ENCODE results near the gene ELK1.
"Not testable (repeated sequence)": the region's sequence is repeated elsewhere in the genome, so short reads cannot be mapped to it uniquely, and the experiment has no call there.

ELK1 gene

DNA sequence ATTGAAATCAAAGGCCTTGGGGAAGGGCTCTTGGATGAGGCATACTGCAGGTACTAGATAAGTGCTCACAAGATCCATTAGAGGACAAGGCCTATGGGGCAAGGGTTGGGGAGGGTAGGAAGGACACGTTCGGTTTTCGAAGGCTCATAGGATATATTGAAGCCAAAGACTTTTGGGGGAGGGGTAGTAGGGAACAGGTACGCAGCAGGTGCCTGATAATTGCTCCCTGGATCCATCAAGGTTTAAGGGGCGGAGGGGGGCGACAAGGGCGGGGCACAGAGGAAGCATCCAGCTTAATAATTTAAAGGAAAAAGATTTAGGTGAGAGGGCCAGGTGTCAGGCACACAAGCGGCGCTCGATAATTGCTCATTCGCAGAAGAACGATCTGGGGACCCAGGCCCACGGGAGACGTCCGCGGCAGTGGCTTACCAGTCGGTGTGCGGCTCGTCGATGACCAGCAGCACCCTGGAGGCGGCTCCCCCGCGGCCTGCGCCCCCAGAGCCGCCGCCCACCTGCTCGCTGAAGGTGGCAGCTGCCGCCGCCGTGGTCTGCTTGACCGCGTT lies 31.4 kb downstream of the ELK1 start:
- H3K4me1 ChIP-seq, result peaks cover 9% of the 10 kb centered on the region
- no peak overlapping the region for H3K4me2 ChIP-seq
- no peak for TF ChIP-seq Cebpa-rat (IDR thresholded peaks at IDR 0.05)
- no peaks in the 10 kb centered on the region; the same call in 1 of the 2 replicates for H4K20me1 ChIP-seq
- no peak overlapping the region for H3K27ac ChIP-seq
- H3K9me3 ChIP-seq, result no peaks in the 10 kb centered on the region
- H3K9ac ChIP-seq, result no peak overlapping the region
- peaks cover 41% of the 10 kb centered on the region for H3K27me3 ChIP-seq
- no peak overlapping the region for H3K4me3 ChIP-seq
- H3K36me3 ChIP-seq, result no peaks in the 10 kb centered on the region

DNA sequence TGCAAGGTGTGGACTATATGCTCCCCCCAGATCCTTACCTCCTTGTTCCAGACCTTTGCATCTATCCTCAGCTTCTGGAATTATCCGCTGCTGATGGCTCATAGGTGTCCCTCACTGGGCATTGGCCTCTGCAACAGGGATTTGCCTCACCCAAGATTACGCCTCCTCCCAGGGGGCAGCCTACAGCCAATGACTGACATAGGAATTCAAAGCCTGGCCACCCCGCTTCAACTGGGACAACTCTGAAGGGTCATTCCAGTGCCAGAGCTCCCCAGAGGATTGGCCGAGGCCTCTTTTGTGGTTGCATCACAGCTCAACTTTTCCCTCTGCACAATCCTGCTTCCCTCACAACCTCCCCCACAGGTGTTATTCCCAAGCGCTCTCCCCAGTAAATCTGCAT lies 35.7 kb downstream of the ELK1 start:
- no peaks in the 10 kb centered on the region for H3K36me3 ChIP-seq
- H3K9ac ChIP-seq, result no peak overlapping the region
- H3K4me1 ChIP-seq, result no peaks in the 10 kb centered on the region
- H3K4me2 ChIP-seq, result no peak overlapping the region
- TF ChIP-seq Cebpa-rat (IDR thresholded peaks at IDR 0.05), result no peak
- H3K27me3 ChIP-seq, result peaks cover 50% of the 10 kb centered on the region
- H3K27ac ChIP-seq, result no peak overlapping the region
- no peak overlapping the region for H3K4me3 ChIP-seq
- H4K20me1 ChIP-seq, result no peaks in the 10 kb centered on the region
- H3K9me3 ChIP-seq, result peaks cover 7% of the 10 kb centered on the region; the same call in 1 of the 2 replicates

DNA sequence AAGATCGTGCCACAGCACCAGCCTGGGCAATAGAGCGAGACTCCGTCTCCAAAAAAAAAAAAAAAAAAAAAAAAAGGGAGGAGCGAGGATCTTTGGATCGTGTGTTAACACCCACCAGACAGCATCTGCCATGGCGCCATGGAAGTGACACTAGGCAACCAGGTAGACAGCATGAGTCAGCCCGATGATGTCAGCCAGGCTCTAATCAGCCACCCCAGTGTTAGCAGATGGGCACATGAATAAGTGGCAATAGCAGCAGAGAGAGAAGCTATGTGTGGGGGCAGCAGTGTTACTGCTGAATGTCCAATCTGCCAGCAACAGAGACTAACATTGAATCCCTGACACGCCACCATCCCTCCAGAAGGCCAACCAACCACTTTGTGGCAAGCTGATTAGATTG lies 37.3 kb downstream of the ELK1 start:
- H3K27ac ChIP-seq, result no peak overlapping the region
- no peaks in the 10 kb centered on the region for H4K20me1 ChIP-seq
- peaks cover 5% of the 10 kb centered on the region; the same call in 1 of the 2 replicates for H3K4me1 ChIP-seq

DNA sequence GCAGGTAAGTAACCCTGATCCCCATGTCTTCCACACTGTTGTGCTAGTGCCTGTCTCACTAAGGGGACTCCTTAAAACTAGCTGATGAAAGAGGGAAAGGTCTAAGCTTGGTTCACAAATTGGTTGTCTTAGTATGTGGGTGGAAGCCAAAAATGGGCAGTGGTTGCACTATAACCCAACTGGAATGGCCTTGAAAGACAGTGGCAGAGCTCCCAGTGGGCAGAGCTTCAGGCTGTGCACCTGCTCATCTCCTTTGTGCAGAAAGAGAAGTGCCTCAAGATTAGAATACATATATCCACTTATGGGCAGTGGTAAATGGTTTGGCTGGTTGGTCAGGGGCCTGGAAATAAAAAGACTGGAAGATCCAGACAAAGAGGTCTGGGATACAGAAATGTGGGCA lies 37.9 kb downstream of the ELK1 start:
- Histone ChIP-seq H3K9me3 (peaks cover 12% of the 10 kb centered on the region; the same call in 1 of the 2 replicates), H3K36me3 (no peaks in the 10 kb centered on the region), H3K4me1 (peaks cover 11% of the 10 kb centered on the region; the same call in 1 of the 2 replicates), H3K4me3 (no peak overlapping the region), H4K20me1 (no peaks in the 10 kb centered on the region), H3K27ac (no peak overlapping the region), H3K4me2 (no peak overlapping the region), H3K9ac (no peak overlapping the region), H3K27me3 (peaks cover 42% of the 10 kb centered on the region)
- no peak for TF ChIP-seq Cebpa-rat (IDR thresholded peaks at IDR 0.05)

More for the DNA sequence above, 37.3 kb downstream of the ELK1 start:
- no peak overlapping the region for H3K4me2 ChIP-seq
- H3K27me3 ChIP-seq, result peaks cover 49% of the 10 kb centered on the region
- no peak for TF ChIP-seq Cebpa-rat (IDR thresholded peaks at IDR 0.05)
- H3K9ac ChIP-seq, result no peak overlapping the region
- no peaks in the 10 kb centered on the region for H3K36me3 ChIP-seq
- peaks cover 12% of the 10 kb centered on the region; the same call in 1 of the 2 replicates for H3K9me3 ChIP-seq
- H3K4me3 ChIP-seq, result no peak overlapping the region

DNA sequence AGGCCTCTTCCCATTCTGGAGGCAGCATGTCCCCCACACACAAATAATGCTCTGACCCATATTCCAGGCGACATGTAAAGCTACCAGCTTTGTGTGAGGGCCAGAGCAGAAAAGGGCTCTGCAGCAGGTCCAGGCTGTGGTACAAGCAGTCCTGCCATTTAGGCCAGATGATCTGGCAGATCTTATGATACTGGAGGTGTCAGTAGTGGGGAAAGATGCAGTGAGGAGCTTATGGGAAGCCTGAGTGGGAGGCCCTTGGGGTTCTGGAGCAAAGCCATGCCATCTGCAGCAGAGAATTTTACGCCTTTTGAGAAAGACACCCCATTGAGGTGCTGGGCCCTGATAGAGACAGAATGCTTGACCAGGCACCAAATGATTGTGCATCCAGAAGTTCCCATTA lies 38.4 kb downstream of the ELK1 start:
- no peaks in the 10 kb centered on the region for H3K36me3 ChIP-seq
- no peak overlapping the region for H3K4me3 ChIP-seq
- no peak overlapping the region for H3K4me2 ChIP-seq
- H3K9ac ChIP-seq, result no peak overlapping the region
- H4K20me1 ChIP-seq, result no peaks in the 10 kb centered on the region
- H3K27me3 ChIP-seq, result peaks cover 42% of the 10 kb centered on the region
- no peak overlapping the region for H3K27ac ChIP-seq
- H3K4me1 ChIP-seq, result peaks cover 11% of the 10 kb centered on the region; the same call in 1 of the 2 replicates
- TF ChIP-seq Cebpa-rat (IDR thresholded peaks at IDR 0.05), result no peak
- peaks cover 12% of the 10 kb centered on the region; the same call in 1 of the 2 replicates for H3K9me3 ChIP-seq

DNA sequence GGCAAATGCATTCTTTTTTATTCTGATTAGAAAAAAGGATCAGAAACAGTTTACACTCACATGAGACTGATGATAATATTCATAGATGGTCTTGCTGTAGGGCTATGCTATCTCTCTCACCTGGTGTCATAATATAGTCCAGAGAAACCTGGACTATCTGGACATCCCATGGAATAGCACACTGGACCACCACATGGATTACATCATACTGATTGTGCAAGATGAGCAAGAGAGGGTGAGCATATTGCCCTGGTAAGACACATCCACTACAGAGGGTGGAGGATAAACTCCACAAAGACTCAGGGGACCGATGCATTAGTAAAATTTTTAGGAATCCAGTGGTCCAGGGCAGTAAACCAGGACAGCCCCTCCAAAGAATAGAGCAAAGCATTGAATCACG lies 38.9 kb downstream of the ELK1 start:
- H3K9me3 ChIP-seq, result peaks cover 12% of the 10 kb centered on the region; the same call in 1 of the 2 replicates

DNA sequence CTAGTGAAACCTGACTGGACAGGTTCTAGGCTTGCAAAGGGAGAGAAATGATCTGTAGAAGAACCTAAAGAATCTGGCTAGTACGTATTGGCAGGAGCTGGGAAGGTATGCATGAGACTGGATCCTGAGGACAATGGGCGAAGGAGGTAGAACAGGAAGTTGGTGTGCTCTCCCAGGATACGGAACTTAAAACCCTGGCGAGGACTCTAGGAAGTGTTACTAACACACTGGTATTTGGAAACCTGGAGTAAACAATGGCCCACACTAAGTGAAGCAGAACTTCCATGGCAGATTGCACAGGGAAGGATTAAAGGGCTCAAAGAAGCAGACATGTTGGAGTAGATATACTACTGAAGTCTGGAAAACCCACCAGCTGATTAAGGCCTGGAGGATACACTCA lies 39.9 kb downstream of the ELK1 start:
- H3K27me3 ChIP-seq, result peaks cover 41% of the 10 kb centered on the region

More for the DNA sequence above, 38.9 kb downstream of the ELK1 start:
- TF ChIP-seq Cebpa-rat (IDR thresholded peaks at IDR 0.05), result no peak
- no peaks in the 10 kb centered on the region for H3K36me3 ChIP-seq
- H3K27ac ChIP-seq, result no peak overlapping the region
- no peaks in the 10 kb centered on the region for H4K20me1 ChIP-seq
- no peak overlapping the region for H3K4me3 ChIP-seq
- peaks cover 39% of the 10 kb centered on the region for H3K27me3 ChIP-seq
- peaks cover 11% of the 10 kb centered on the region; the same call in 1 of the 2 replicates for H3K4me1 ChIP-seq
- no peak overlapping the region for H3K9ac ChIP-seq
- no peak overlapping the region for H3K4me2 ChIP-seq

DNA sequence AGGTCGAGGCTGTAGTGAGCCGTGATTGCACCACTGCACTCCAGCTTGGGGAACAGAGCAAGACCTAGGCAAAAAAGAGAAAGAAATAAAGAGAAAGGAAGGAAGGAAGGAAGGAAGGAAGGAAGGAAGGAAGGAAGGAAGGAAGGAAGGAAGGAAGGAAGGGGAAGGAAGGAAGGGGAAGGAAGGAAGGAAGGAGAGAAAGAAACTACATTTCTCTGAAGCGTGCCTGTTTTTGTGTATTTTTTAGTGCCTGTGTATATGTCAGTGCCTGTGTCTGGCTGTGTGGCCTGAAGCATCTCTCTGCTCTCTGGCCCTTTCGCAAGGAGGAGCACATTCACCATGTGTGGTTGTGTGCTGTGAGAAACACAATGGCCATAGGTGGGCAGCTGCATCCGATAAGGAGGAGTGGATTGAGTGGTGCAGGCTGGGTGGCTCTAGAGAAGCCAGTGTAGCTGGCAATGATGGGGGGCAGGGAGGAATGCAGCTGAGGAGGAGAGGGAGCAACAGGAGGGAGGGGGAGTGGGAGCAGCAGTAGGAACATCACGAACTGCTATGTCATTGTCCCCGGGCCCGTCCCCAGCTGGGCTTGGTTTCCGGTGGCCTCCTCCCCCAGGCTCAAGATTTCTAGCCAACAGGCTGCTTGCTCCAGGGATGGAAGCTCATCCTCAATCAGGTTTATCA lies 42.1 kb downstream of the ELK1 start:
- Histone ChIP-seq H4K20me1 (no peaks in the 10 kb centered on the region), H3K9ac (no peak overlapping the region), H3K4me2 (peak overlapping the region; percentile 34), H3K27me3 (peaks cover 42% of the 10 kb centered on the region), H3K9me3 (peaks cover 12% of the 10 kb centered on the region; the same call in 1 of the 2 replicates), H3K36me3 (no peaks in the 10 kb centered on the region), H3K4me1 (peaks cover 11% of the 10 kb centered on the region; the same call in 1 of the 2 replicates), H3K27ac (no peak overlapping the region), H3K4me3 (no peak overlapping the region)
- TF ChIP-seq Cebpa-rat (IDR thresholded peaks at IDR 0.05), result no peak

More for the DNA sequence above, 39.9 kb downstream of the ELK1 start:
- Histone ChIP-seq H3K4me3 (no peak overlapping the region), H3K9me3 (peaks cover 12% of the 10 kb centered on the region; the same call in 1 of the 2 replicates), H3K27ac (no peak overlapping the region), H3K9ac (no peak overlapping the region), H3K4me1 (peaks cover 11% of the 10 kb centered on the region; the same call in 1 of the 2 replicates), H3K4me2 (no peak overlapping the region), H3K36me3 (no peaks in the 10 kb centered on the region), H4K20me1 (no peaks in the 10 kb centered on the region)
- no peak for TF ChIP-seq Cebpa-rat (IDR thresholded peaks at IDR 0.05)

DNA sequence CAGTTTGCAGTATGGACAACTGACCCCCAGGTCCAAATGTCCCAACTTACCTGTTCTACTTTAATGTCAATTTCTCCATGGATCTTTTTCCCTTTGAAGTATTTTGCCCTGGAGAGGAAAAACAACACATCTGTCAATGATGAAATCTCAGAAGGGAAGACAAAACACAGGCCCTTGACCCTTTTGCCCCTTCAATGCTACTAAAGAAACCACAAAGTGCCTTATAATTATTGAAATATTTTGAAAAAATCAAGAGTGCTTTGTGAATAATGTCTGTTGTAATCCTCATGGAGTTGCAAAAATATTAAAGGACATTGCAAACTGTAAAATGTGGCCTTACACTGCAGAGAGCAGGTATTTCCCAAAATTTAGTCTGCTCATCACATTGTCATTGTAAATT lies 43.3 kb downstream of the ELK1 start:
- H3K27ac ChIP-seq, result no peak overlapping the region
- peaks cover 12% of the 10 kb centered on the region; the same call in 1 of the 2 replicates for H3K9me3 ChIP-seq
- no peak overlapping the region for H3K9ac ChIP-seq
- H4K20me1 ChIP-seq, result no peaks in the 10 kb centered on the region
- H3K4me2 ChIP-seq, result no peak overlapping the region
- no peaks in the 10 kb centered on the region for H3K36me3 ChIP-seq
- no peak for TF ChIP-seq Cebpa-rat (IDR thresholded peaks at IDR 0.05)
- H3K4me1 ChIP-seq, result peaks cover 11% of the 10 kb centered on the region; the same call in 1 of the 2 replicates
- H3K4me3 ChIP-seq, result no peak overlapping the region
- peaks cover 38% of the 10 kb centered on the region for H3K27me3 ChIP-seq

DNA sequence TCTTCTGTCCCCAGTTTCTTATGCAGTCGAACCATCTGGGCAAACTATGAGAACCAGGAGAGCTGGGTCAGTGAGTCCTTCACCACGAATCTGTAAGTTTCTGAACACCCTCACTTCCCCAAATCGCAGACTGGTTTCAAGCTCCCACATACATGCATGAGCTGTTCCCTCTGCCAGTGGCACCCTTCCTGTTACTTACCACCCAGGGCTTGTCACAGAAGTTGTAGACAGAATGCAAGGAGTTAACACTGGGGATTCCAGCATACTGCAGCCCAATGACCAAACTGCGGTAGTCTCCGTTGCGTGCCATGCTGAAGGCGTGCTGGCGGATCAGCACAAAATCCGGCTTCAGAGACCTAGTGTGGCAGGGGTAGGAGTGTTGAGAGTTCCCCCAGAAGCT lies 45.3 kb downstream of the ELK1 start:
- Histone ChIP-seq H3K9me3 (peaks cover 14% of the 10 kb centered on the region), H3K9ac (no peak overlapping the region), H3K36me3 (no peaks in the 10 kb centered on the region), H3K27ac (no peak overlapping the region), H4K20me1 (no peaks in the 10 kb centered on the region), H3K27me3 (peaks cover 26% of the 10 kb centered on the region), H3K4me3 (no peak overlapping the region), H3K4me2 (no peak overlapping the region), H3K4me1 (peaks cover 11% of the 10 kb centered on the region; the same call in 1 of the 2 replicates)
- TF ChIP-seq Cebpa-rat (IDR thresholded peaks at IDR 0.05), result no peak

DNA sequence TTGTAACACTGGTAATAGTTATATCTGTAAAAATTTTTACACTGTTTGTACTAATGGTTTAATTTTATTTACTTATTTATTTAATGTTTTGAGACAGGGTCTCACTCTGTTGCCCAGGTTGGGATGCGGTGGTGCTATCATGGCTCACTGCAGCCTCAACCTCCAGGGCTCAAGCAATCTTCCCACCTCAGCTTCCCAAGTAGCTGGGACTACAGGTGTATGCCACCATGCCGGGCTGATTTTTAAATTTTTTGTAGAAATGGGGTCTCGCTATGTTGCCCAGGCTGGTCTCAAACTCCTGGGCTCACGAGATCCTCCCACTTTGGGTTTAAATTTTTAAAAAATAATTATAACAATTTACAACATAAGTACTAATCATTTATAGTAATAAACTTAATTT lies 47.2 kb downstream of the ELK1 start:
- H3K4me3 ChIP-seq, H3K9ac ChIP-seq, H4K20me1 ChIP-seq, H3K36me3 ChIP-seq, H3K4me1 ChIP-seq, H3K27ac ChIP-seq, H3K4me2 ChIP-seq: not testable (repeated sequence)
- peaks cover 23% of the 10 kb centered on the region for H3K27me3 ChIP-seq
- peaks cover 23% of the 10 kb centered on the region for H3K9me3 ChIP-seq
